Vagina (tissue), 2 donors: Measurements from ENCODE around the gene PARD3. TPM values are rescaled to one million over a fixed set of nuclear protein-coding genes. Genes with fewer than 3 reads are reported as not detected.

Experiments
- DNase-seq, 2 donors: peaks; one replicate each; pipeline ENCODE4 v3.0.0-alpha.2; 2017; ENCODE audit errors: extremely low spot score in 2 of 2
- H3K27ac ChIP-seq: fragments of 200-600 bp; sonication (generic); one replicate; pipeline ENCODE4 v1.5.1; 2019
- H3K27me3 ChIP-seq: fragments of 200-600 bp; sonication (generic); one replicate; pipeline ENCODE4 v1.5.1; 2019
- H3K36me3 ChIP-seq, 2 donors: fragments of 200-600 bp; sonication (generic); one replicate each; pipeline ENCODE4 v1.5.1; 2017 to 2019
- H3K4me1 ChIP-seq: fragments of 200-600 bp; sonication (generic); one replicate; pipeline ENCODE4 v1.5.1; 2019
- H3K4me3 ChIP-seq, 2 donors: fragments of 200-600 bp; sonication (generic); 1 replicate in 1 of 2; 2 replicates in 1 of 2; pipeline ENCODE4 v1.5.1; 2016 to 2019
- H3K9me3 ChIP-seq: fragments of 200-600 bp; sonication (generic); one replicate; pipeline ENCODE4 v1.5.1; 2019
- CTCF ChIP-seq, 3 experiments: fragments of 450-650 bp in 2 of 3; fragments of 200-600 bp in 1 of 3; sonication (generic) in 1 of 3; IDR thresholded peaks; one replicate each; pipeline ENCODE4 v1.5.1; 2017 to 2019; ENCODE audit warnings: antibody characterized with exemption in 3 of 3, mild to moderate bottlenecking in 2 of 3, moderate library complexity in 2 of 3
- POLR2A ChIP-seq, 2 donors: fragments of 450-650 bp; IDR thresholded peaks; one replicate each; pipeline ENCODE4 v1.6.1; 2017; ENCODE audit warnings: antibody characterized with exemption in 2 of 2, mild to moderate bottlenecking in 2 of 2, moderate library complexity in 2 of 2
- POLR2AphosphoS5 ChIP-seq, 2 donors: sonication (generic); formaldehyde crosslinking; IDR thresholded peaks; one replicate each; pipeline ENCODE4 v1.9.0; 2017; ENCODE audit warnings: antibody characterized with exemption in 2 of 2, mild to moderate bottlenecking in 2 of 2, low read depth in 1 of 2; ENCODE audit not compliant: insufficient read depth in 1 of 2
- intact Hi-C: fragments of 100-400 bp; cut with DNase I; formaldehyde crosslinking; loops from one replicate; pipeline ENCODE4 v1.15.1; 2023
- total RNA-seq: library from RNA; depleted of rRNA; stranded (reverse); fragments of >200 nt; gene quantifications from one replicate; pipeline ENCODE4 v1.2.3, GENCODE V29; 2016

Gene PARD3
- total RNA-seq, 1 donor from 2014 or later: 95.5 TPM

DNA sequence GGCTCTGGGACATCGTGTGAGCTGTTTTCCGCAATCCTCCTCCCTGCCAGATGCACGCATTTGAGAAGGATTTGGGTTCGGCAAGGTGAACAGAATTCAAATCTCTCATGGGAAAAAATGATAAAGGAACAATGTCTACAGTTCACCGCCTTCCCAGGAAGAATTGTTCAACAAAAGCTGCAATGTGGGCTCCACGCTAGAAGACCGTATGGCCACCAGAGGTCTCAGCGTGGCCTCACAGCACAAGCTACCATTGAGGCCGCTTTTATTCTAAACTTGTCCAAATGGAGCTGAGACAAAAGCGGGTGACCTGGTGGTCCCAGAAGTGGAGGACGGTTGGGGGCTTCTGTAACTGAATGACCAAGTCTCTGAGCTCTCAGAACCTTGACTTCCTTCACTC, 733.1 kb downstream of the PARD3 start:
- no peak overlapping the region for H3K27ac ChIP-seq
- no peak for DNase-seq
- H3K36me3 ChIP-seq: no peaks in the 10 kb centered on the region
- peaks cover 9% of the 10 kb centered on the region for H3K4me1 ChIP-seq
- no peaks in the 10 kb centered on the region for H3K27me3 ChIP-seq
- no peak overlapping the region for H3K4me3 ChIP-seq
- no peak for TF ChIP-seq CTCF (IDR thresholded peaks at IDR 0.05)
- no peaks in the 10 kb centered on the region for H3K9me3 ChIP-seq
- intact Hi-C loops: no loop called here

GRCh38 chr10:34081347-34081743, 733.8 kb downstream of the PARD3 start:
- Histone ChIP-seq H3K4me3 (no peak overlapping the region), H3K27me3 (no peaks in the 10 kb centered on the region), H3K27ac (no peak overlapping the region), H3K4me1 (peaks cover 9% of the 10 kb centered on the region), H3K9me3 (no peaks in the 10 kb centered on the region), H3K36me3 (no peaks in the 10 kb centered on the region)
- intact Hi-C loops: no loop called here
- peak; percentile 46 to 77 for DNase-seq
- TF ChIP-seq POLR2AphosphoS5 (IDR thresholded peaks at IDR 0.05; ENCODE audit: insufficient read depth in 1 of 2, low read depth in 1 of 2): no peak

- Histone ChIP-seq H3K4me1 (peaks cover 9% of the 10 kb centered on the region), H3K4me3 (no peak overlapping the region), H3K36me3 (no peaks in the 10 kb centered on the region), H3K9me3 (no peaks in the 10 kb centered on the region), H3K27me3 (no peaks in the 10 kb centered on the region), H3K27ac (no peak overlapping the region)
- DNase-seq: peak in 1 of 2 donors; percentile 88
- TF ChIP-seq POLR2AphosphoS5 (IDR thresholded peaks at IDR 0.05; ENCODE audit: insufficient read depth in 1 of 2, low read depth in 1 of 2): peak in 1 of 2 donors; percentile 37
- no peak for TF ChIP-seq CTCF (IDR thresholded peaks at IDR 0.05)
- intact Hi-C loops: no loop called here
Measured at GRCh38 chr10:34080485-34081346, 734.4 kb downstream of the PARD3 start.

DNA sequence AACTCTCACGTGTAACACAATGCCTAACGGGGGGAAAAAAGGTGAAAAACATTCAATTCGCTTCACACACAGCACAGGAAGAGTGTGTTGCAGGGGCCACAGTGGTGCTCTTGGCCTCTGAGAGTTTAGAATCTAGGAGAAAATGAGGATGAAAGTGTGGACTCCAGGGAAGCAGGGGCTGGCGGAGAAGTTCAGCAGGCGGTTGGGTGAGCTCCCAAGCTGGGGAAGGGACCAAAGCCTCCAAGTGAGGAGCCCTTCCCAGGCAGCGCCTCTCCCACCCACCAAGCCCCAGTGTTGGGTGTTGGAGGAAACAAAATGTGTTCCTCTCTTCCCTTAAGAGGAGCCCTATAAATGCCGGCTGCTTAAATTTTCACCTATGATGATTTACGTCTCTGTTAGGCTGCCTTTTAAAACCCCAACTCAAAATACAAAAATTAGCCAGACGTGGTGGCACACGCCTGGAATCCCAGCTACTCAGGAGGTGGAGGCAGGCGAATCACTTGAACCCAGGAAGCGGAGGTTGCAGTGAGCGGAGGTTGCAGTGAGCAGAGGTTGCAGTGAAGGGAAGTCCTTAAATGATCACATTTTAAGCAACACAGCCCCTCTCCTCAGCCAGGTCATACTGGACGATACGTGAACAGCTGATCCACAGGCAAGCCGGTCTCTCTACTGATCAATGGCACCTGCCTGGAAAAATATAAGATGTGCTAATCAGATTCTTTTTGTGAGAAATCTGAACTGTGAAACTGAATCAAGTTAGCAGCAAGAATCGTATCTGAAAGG, 735.2 kb downstream of the PARD3 start:
- Histone ChIP-seq H3K4me1 (peaks cover 9% of the 10 kb centered on the region), H3K9me3 (no peaks in the 10 kb centered on the region), H3K27ac (no peak overlapping the region), H3K4me3 (no peak overlapping the region), H3K36me3 (no peaks in the 10 kb centered on the region), H3K27me3 (no peaks in the 10 kb centered on the region)
- TF ChIP-seq POLR2A (IDR thresholded peaks at IDR 0.05) (no peak), POLR2AphosphoS5 (IDR thresholded peaks at IDR 0.05; ENCODE audit: insufficient read depth in 1 of 2, low read depth in 1 of 2) (no peak), CTCF (IDR thresholded peaks at IDR 0.05) (no peak)
- intact Hi-C loops: no loop called here
- peak; percentile 52 for DNase-seq

- H3K4me3 ChIP-seq: no peak overlapping the region
- H3K27me3 ChIP-seq: no peaks in the 10 kb centered on the region
- H3K27ac ChIP-seq: no peak overlapping the region
- H3K36me3 ChIP-seq: no peaks in the 10 kb centered on the region
- intact Hi-C loops: no loop called here
- no peaks in the 10 kb centered on the region for H3K9me3 ChIP-seq
- TF ChIP-seq CTCF (IDR thresholded peaks at IDR 0.05) (no peak), POLR2AphosphoS5 (IDR thresholded peaks at IDR 0.05; ENCODE audit: insufficient read depth in 1 of 2, low read depth in 1 of 2) (peak in 1 of 2 donors; percentile 56)
- peak; percentile 77 to 88 for DNase-seq
- peaks cover 9% of the 10 kb centered on the region for H3K4me1 ChIP-seq
Measured at GRCh38 chr10:34078745-34079470, 736.2 kb downstream of the PARD3 start.
